GM10847 (cell line): ENCODE results near the gene NNT.

Experiments
- POLR2A ChIP-seq: IDR thresholded peaks from 2 replicates; pipeline ENCODE4 v1.6.1; 2011; ENCODE audit not compliant: insufficient read length; ENCODE audit errors: extremely low read depth

NNT gene

GRCh38 chr5:43602461-43603343 lies at the start of gene NNT:
Gene NNT (plus strand): TSS chr5:43603180. CDS start chr5:43609196, 6,016 bp downstream.
- peak; percentile 72 for TF ChIP-seq POLR2A

- TF ChIP-seq POLR2A: no peak
Measured at GRCh38 chr5:43553381-43553780, 49.6 kb upstream of the NNT start.

- TF ChIP-seq POLR2A: no peak
Measured at GRCh38 chr5:43554497-43554896, 48.5 kb upstream of the NNT start.

GRCh38 chr5:43555895-43556606 lies 46.9 kb upstream of the NNT start:
- TF ChIP-seq POLR2A: no peak

- peak; percentile 57 for TF ChIP-seq POLR2A
Measured at GRCh38 chr5:43556857-43557542, 46.0 kb upstream of the NNT start, which contains the start of gene PAIP1. Gene PAIP1 (minus strand): TSS chr5:43557077. CDS start chr5:43556846, 231 bp downstream.

GRCh38 chr5:43560128-43560527 lies 42.9 kb upstream of the NNT start:
- TF ChIP-seq POLR2A: no peak

GRCh38 chr5:43561356-43561755 lies 41.6 kb upstream of the NNT start:
- TF ChIP-seq POLR2A: no peak

GRCh38 chr5:43563321-43563720 lies 39.7 kb upstream of the NNT start:
- no peak for TF ChIP-seq POLR2A

GRCh38 chr5:43564289-43564850 lies 38.6 kb upstream of the NNT start:
- no peak for TF ChIP-seq POLR2A

GRCh38 chr5:43565043-43565442 lies 37.9 kb upstream of the NNT start:
- TF ChIP-seq POLR2A: no peak

GRCh38 chr5:43567967-43568366 lies 35.0 kb upstream of the NNT start:
- no peak for TF ChIP-seq POLR2A

GRCh38 chr5:43569236-43569746 lies 33.7 kb upstream of the NNT start:
- no peak for TF ChIP-seq POLR2A

GRCh38 chr5:43570450-43571158 lies 32.4 kb upstream of the NNT start:
- no peak for TF ChIP-seq POLR2A

- TF ChIP-seq POLR2A: no peak
Measured at GRCh38 chr5:43571237-43571636, 31.7 kb upstream of the NNT start.
